Fibroblast of gingiva (primary cell): ENCODE data around the gene DIP2C.

Experiments
- DNase-seq: peaks from one replicate; pipeline ENCODE4 v3.0.0-alpha.2; 2011; ENCODE audit warnings: low read depth

Gene DIP2C

DNA sequence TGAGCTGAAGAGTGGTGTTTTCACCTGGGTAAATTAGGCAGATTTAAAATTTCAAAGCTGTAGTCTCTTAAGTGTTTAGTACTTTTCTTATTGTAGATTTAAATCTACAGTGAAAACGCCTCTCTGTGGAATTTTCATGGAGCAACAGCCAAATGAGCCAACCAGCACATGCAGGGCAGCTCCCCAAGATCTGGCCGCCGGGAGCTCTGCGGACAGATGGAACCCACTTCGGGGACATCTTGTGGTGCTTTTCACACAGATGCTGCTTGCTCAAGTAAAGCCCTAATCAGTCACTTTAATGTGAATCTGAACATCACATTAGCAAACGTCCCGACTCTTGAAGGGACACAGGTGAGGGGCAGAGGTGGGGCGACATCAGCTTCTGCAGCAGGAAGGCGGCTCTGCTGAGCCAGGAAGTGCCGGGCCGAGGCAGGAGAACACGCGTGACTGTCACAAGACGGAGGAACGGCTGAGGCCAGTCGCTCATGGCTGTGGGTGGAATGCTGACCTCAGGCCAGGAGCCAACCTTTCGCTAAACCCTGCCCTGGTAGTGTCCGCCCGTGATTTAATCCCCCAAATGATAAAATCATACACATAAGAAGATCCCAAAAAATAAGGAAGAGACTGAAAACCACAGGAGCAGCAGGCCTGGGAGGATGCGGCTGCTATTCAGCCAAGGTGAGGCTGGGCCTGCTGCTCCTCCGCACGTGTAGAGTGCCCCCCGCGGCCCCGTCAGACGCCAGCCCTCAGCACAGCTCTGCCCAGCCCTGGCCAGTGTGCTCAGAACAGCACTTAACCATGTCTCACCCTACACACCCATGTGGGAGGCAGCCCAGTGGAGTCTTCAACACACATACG is 297.4 kb downstream of the DIP2C start:
- DNase-seq: no peak

- no peak for DNase-seq
These were observed 298.2 kb downstream of the DIP2C start for GRCh38 chr10:391305-391704.

- no peak for DNase-seq
These were observed 298.9 kb downstream of the DIP2C start for GRCh38 chr10:390449-391100.

- no peak for DNase-seq
These were observed 299.5 kb downstream of the DIP2C start for GRCh38 chr10:389836-390448.

DNA sequence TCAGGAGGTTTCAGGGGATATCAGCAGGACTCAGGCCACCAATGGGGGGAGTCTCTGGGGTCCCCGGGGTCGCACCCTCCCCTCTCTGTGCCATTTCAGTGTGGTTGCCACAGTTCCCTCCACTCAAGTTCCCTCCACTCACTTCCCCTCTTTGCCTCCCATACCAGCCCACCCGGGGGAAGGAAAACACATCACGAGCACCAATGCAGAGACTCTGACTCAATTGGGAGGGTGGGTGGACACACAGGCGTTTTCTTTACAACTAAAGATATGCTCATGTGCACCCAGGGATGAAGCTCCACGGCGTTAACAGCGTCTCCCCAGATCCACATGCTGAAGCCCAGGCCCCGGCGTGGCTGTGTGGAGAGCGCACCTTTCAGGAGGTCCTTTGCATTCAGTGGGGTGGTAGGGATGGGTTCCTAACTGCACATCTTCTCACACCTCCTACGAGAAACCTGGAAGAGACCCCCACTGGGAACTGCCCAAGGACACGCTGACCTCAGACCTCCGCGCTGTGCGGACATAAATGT is 300.1 kb downstream of the DIP2C start:
- DNase-seq: no peak

DNA sequence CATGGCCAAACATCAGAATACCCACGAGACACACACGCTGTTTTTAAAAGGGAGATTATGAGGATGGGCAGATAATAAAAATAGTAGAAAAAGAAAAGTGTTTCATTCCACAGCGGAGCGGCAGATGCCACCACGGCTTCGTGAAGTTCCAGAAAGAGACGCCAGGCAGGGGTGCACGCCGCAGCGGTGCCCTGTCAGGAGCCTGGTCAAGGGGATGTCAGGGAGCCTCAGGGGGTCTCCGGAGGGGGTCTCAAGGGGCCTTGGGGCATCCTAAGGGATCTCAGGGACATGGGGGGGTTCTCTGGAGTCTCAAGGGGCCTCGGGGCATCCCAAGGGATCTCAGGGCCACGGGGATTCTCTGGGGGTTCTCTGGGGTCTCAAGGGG is 300.8 kb downstream of the DIP2C start:
- DNase-seq: no peak

- DNase-seq: no peak
These were observed 301.4 kb downstream of the DIP2C start for GRCh38 chr10:387909-388660.

GRCh38 chr10:387593-387891 is 301.9 kb downstream of the DIP2C start:
- no peak for DNase-seq

DNA sequence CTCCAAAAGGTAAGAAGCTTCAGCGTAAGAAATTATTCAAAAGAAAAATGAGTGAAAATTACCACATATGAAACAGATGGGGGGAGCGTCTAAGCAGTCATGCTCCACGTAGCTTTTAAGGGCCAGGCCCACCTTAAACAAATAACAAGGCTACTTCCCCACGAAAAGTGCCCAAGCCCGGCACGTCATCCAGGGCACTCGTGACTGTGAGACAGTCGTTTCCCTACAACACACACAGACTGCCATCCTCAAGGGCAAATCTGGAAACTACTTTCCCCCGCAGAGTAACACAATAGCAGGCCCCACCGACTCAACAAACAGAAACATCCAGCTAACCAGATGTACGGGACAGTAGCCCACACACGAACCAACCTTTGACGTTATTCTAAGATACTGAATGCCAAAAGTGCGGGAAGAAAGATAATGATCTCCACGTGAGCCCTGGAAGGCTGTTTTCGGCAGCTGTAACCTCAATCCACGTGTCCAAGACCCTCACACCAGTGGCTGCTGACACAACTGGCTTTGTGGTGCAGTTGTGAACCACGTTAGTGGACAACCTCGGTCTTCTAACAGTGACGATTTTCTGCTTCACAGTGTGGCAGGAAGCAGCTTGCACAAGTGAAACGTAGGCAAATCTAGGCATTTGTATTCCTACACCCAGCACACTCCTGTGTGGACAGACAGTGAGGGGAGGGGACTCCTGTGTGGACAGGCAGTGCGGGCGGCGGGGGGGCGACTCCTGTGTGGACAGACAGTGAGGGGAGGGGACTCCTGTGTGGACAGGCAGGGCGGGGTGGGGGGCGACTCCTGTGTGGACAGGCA is 302.5 kb downstream of the DIP2C start:
- DNase-seq: no peak

DNA sequence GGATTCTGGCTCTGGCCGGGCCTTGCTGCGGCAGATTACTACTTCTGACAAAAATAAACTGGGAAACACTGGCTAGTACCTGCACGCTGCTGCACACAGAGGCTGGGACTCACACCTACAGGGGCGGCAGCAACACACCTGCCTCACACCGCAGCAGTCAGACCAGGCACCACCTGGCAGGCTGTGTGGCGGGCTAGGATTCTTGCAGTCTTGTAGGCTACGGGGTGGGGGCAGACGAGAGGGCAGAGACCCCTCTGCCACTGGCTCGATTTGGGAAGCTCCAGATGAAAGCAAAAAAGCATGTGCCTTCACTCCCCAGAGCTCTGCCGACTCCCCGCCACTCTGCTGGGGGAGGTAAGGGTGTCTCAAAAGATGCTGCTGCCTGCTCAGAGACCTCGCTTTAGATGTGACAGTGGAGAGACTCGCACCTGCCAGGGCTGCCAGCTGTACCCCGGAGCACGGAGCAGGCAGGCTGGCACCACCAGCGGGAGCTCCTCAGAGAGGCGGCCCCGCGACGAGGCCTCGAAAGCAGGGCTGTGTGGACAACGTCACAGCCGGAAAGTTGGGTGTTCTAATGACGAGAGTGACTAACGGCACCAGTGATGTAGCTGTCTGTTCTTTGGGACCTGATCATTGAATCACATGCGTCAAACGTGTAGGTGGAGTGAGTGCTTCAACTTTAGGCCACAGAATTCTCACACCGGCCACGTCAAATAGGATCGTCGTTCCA is 303.7 kb downstream of the DIP2C start:
- DNase-seq: no peak

- DNase-seq: no peak
These were observed 304.7 kb downstream of the DIP2C start for GRCh38 chr10:384538-385305.

DNA sequence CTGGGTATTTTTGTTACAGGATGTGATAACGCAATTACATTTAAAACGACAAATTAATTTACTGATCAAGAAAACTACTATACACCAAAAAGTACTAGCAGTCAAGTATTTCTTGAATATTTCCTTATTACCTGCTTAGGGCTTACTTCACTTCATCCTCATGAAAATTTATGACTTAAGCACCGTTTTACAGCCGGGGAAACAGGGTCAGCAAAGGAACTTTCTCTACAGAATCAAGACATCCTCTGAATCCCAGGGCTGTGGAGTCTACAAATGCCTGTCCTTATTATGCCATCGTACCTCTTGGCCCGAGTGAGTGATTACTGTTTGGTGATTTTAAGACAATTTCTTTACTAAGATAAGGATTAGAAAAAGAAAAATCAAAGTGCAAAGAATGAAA is 305.9 kb downstream of the DIP2C start:
- DNase-seq: no peak

DNA sequence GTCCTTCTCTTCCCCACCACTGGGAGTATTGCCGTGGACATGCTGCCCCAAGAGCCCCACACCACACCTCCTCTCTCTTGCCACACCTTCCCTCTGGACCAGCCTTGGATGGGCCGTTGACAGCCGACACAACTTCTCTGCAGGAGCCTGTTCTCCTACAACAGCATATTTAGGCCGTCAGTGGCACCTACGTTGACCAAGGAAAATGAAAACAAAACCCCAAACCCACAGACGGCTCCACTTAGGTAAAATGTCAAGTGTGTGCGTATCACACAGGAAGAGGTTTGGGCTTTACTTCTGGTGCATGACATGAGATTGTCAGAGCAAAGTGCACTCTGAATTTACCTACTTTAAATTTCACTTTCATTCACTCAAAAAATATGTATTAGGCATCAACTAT is 307.7 kb downstream of the DIP2C start:
- no peak for DNase-seq

DNA sequence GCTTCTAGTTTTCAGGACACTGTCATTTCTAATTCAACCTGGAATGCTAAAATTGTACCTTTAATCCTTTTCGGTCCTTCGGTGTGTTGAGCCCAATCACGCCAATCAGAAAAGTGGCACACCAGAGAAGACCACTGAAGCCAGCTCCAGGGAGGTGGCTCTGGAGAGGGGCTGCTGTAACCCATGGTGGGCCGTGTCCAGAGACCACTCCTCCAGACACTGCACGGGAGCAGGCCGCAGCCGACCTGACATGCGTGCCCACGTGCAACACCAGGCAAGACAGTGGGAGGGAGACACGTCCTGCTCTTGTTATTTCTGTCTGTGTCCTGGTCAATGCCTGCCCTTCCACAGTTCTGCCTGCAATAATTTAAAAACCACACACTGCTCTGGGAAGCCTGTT is 308.1 kb downstream of the DIP2C start:
- no peak for DNase-seq

DNA sequence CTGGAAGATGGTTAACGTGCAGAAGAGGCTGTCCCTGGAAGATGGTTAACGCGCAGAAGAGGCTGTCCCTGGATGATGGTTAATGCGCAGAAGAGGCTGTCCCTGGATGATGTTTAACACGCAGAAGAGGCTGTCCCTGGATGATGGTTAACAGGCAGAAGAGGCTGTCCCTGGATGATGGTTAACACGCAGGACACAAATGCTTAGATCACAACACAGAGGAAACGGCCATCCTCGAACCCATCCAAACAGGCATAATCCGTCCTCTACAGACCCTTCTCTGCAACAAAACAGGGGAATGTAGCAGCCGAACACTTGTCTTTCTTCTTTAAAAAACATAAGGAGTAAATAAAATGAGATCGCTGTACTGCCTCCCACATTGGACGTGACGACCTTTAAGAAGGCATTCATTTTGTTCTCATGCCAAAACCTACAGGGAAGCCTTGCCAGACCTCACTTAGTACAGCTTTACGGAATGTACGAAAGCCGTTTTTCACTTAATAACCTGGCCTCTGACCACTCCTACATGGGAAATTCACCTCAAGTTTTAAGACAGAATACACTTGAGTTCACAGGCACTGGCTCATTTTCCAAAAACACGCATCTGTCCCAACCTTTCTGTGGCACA is 309.0 kb downstream of the DIP2C start:
- no peak for DNase-seq

- no peak for DNase-seq
These were observed 310.4 kb downstream of the DIP2C start for GRCh38 chr10:378930-379704.

DNA sequence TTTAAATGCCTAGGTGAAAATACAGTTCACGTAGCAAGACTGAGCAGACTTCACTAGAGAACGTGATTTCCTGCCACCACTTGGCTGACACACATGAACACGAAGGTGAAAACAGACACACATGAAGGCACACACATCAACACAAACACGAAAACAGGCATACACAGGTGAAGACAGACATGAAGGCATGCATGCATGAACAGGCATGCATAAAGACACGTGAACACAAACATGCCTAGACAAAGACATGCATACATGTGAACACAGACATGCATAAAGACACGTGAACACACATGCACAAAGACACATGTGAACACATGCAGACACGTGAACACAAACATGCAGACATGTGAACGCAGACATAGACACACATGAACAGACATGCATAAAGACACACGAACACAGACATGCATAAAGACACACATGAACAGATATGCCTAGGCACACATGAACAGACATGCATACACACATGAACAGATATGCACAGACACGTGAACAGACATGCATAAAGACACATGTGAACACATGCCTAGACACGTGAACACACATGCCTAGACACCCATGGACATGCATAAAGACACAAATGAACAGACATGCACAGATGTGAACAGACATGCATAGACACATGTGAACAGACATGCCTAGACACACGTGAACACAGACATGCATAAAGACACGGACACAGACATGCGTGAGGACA is 311.1 kb downstream of the DIP2C start:
- no peak for DNase-seq

- DNase-seq: no peak
These were observed 312.2 kb downstream of the DIP2C start for GRCh38 chr10:377228-377627.
